Caco-2 (cell line): Measurements from ENCODE around the gene ASTN2. TPM values are rescaled to one million over a fixed set of nuclear protein-coding genes. Genes with fewer than 3 reads are reported as not detected.

Source experiments
- BruUV-seq: library from RNA; stranded (reverse); fragments of 400-500 nt; replicated peaks from 2 replicates; lab custom pipeline; 2021; lab: Mats Ljungman, UMichigan
- CTCF ChIA-PET: fragments of 300-600 bp; sonication (Branson Sonifier 250); formaldehyde crosslinking; loops from one replicate; lab custom pipeline; 2022; ENCODE audit warnings: antibody characterized with exemption; lab: Charles Lee
- POLR2A ChIA-PET: fragments of 300-600 bp; sonication (Branson Sonifier 250); formaldehyde crosslinking; loops from one replicate; lab custom pipeline; 2022; ENCODE audit warnings: antibody characterized with exemption; lab: Charles Lee
- DNase-seq, 2 experiments: peaks; one replicate each; pipeline versions ENCODE4 v3.0.0 to v3.0.0-alpha.2; 2020 to 2022
- H3K27me3 ChIP-seq: replicated peaks from 2 replicates; pipeline ENCODE4 v1.6.0; 2011; ENCODE audit warnings: low read length; ENCODE audit not compliant: control insufficient read depth, insufficient read depth
- H3K36me3 ChIP-seq: 2 replicates; pipeline ENCODE4 v1.5.1; 2011; ENCODE audit warnings: low read length; ENCODE audit not compliant: control insufficient read depth, insufficient read depth
- H3K4me1 ChIP-seq: fragments of 250-450 bp; sonication (Bioruptor Pico); 2 replicates; pipeline ENCODE4 v1.5.1; 2020; ENCODE audit warnings: mild to moderate bottlenecking
- H3K4me3 ChIP-seq: 2 replicates; pipeline ENCODE4 v1.5.1; 2011; ENCODE audit warnings: low read depth, mild to moderate bottlenecking, control low read depth, low read length
- H3K9me3 ChIP-seq: fragments of 250-450 bp; sonication (Bioruptor Pico); 2 replicates; pipeline ENCODE4 v1.5.1; 2020; ENCODE audit warnings: mild to moderate bottlenecking, moderate library complexity
- H3K27ac Mint-ChIP-seq: one replicate; pipeline ENCODE4 v1.8.0; 2022; ENCODE audit warnings: mixed read lengths; ENCODE audit not compliant: unreplicated experiment
- H3K27me3 Mint-ChIP-seq: one replicate; pipeline ENCODE4 v1.8.0; 2022; ENCODE audit warnings: mixed read lengths; ENCODE audit not compliant: insufficient read depth, unreplicated experiment
- H3K36me3 Mint-ChIP-seq: one replicate; pipeline ENCODE4 v1.8.0; 2022; ENCODE audit warnings: mild to moderate bottlenecking, mixed read lengths; ENCODE audit not compliant: insufficient read depth, unreplicated experiment
- H3K4me1 Mint-ChIP-seq: one replicate; pipeline ENCODE4 v1.8.0; 2022; ENCODE audit warnings: low read depth, mixed read lengths; ENCODE audit not compliant: unreplicated experiment
- H3K4me3 Mint-ChIP-seq: one replicate; pipeline ENCODE4 v1.8.0; 2022; ENCODE audit warnings: mild to moderate bottlenecking, moderate library complexity, mixed read lengths; ENCODE audit not compliant: unreplicated experiment
- H3K9me3 Mint-ChIP-seq: one replicate; pipeline ENCODE4 v1.8.0; 2022; ENCODE audit warnings: mixed read lengths; ENCODE audit not compliant: unreplicated experiment
- intact Hi-C: fragments of 100-400 bp; cut with micrococcal nuclease; formaldehyde crosslinking; loops from one replicate; pipeline ENCODE4 v1.10.0; 2022; ENCODE audit not compliant: unreplicated experiment
- total RNA-seq: library from RNA; stranded (reverse); gene quantifications from 2 replicates; pipeline ENCODE4 v1.2.3, GENCODE V29; 2022
- TF ChIP-seq, protein P1 (sequence below), 2 experiments: fragments of 200-600 bp in 1 of 2; IDR thresholded peaks; 1 replicate in 1 of 2; 2 replicates in 1 of 2; pipeline versions ENCODE4 v1.5.1 to v1.8.0; 2011 to 2022; ENCODE audit warnings: antibody characterized with exemption in 1 of 2, control low read depth in 1 of 2, inconsistent platforms in 1 of 2, low read depth in 1 of 2, low read length in 1 of 2, mild to moderate bottlenecking in 1 of 2, moderate library complexity in 1 of 2; ENCODE audit not compliant: insufficient read depth in 1 of 2, severe bottlenecking in 1 of 2, unreplicated experiment in 1 of 2

ASTN2 gene
- total RNA-seq, 1 experiment from 2014 or later, result 12.7 TPM

DNA sequence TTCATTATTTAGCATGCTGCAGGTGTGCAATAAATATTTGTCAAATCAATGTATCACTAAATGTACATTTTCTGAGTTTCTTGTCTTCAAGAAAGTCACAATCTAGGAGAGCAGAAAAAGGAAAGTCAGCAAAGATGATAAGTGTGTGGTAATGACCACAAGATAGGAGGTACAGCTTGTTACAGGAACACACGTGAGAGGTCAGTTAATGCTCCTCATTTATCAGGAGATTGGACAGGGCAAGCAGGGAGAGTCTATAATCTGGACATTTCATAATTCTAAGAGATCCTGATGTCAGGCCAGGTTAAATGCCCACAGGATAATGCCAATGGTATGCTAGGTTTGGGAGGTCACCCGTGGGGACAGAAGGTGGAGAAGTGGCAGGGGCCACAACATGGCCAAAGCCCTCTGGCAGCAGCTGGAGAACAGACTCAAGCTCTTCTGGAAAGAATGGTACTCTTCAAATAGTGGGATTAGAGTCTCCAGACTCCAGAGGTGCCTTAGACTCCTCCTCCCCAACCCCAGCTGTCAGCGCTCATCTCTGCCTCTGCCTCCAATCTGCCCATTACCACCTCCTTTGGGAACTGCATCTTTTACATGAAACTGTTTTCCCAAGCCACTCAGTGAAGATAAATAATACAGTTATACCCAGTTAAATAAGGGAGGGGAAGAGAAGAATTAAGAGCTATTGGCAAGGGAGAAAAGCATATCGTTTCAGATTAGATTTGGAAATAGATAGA lies 114.3 kb downstream of the ASTN2 start:
- POLR2A ChIA-PET, result no interaction called here
- H3K27me3 Mint-ChIP-seq, result peaks cover 9% of the 10 kb centered on the region
- BruUV-seq, result no TSS peak

DNA sequence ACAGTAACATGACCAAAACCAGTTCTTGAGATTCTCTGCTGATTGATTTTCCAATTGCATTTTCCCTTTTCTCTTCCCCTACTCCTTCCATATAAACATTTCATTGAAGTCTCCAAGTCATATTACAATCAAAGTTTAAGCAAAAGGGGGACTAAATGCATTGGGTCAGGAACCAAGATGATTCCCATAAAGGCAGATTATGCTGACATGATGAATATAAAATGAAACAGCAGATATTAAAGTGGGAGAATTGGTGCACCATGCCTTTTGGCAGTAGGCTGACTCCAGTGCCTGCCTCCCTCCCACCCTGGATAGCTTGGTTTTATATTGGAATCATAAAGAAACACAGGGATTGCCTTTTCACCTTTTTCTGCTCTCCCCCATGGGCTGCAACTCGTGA lies 118.4 kb downstream of the ASTN2 start:
- Histone ChIP-seq H3K9me3 (no peaks in the 10 kb centered on the region), H3K27me3 (no peaks in the 10 kb centered on the region; the same call in 1 of the 2 replicates), H3K4me1 (no peaks in the 10 kb centered on the region), H3K4me3 (no peak overlapping the region), H3K36me3 (no peaks in the 10 kb centered on the region)
- H3K27me3 Mint-ChIP-seq, result peaks cover 10% of the 10 kb centered on the region
- no peak overlapping the region for H3K27ac Mint-ChIP-seq
- no peak for DNase-seq
- H3K9me3 Mint-ChIP-seq, result no peaks in the 10 kb centered on the region
- ChIA-PET POLR2A (no interaction called here), CTCF (no interaction called here)
- TF ChIP-seq, protein P1, sequence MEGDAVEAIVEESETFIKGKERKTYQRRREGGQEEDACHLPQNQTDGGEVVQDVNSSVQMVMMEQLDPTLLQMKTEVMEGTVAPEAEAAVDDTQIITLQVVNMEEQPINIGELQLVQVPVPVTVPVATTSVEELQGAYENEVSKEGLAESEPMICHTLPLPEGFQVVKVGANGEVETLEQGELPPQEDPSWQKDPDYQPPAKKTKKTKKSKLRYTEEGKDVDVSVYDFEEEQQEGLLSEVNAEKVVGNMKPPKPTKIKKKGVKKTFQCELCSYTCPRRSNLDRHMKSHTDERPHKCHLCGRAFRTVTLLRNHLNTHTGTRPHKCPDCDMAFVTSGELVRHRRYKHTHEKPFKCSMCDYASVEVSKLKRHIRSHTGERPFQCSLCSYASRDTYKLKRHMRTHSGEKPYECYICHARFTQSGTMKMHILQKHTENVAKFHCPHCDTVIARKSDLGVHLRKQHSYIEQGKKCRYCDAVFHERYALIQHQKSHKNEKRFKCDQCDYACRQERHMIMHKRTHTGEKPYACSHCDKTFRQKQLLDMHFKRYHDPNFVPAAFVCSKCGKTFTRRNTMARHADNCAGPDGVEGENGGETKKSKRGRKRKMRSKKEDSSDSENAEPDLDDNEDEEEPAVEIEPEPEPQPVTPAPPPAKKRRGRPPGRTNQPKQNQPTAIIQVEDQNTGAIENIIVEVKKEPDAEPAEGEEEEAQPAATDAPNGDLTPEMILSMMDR (IDR thresholded peaks at IDR 0.05; ENCODE audit: insufficient read depth in 1 of 2, low read depth in 1 of 2, low read length in 1 of 2, severe bottlenecking in 1 of 2, unreplicated experiment in 1 of 2), result no peak
- intact Hi-C loops, result no loop called here
- BruUV-seq, result no TSS peak
- H3K36me3 Mint-ChIP-seq, result no peaks in the 10 kb centered on the region
- no peaks in the 10 kb centered on the region for H3K4me1 Mint-ChIP-seq
- no peak overlapping the region for H3K4me3 Mint-ChIP-seq

More for the DNA sequence above, 114.3 kb downstream of the ASTN2 start:
- Histone ChIP-seq H3K27me3 (no peaks in the 10 kb centered on the region; the same call in 1 of the 2 replicates), H3K36me3 (no peaks in the 10 kb centered on the region), H3K9me3 (no peaks in the 10 kb centered on the region), H3K4me3 (no peak overlapping the region), H3K4me1 (no peaks in the 10 kb centered on the region)
- no peak overlapping the region for H3K4me3 Mint-ChIP-seq
- no peaks in the 10 kb centered on the region for H3K36me3 Mint-ChIP-seq
- no peak for DNase-seq
- intact Hi-C loops, result no loop called here
- no peaks in the 10 kb centered on the region for H3K9me3 Mint-ChIP-seq
- no peaks in the 10 kb centered on the region for H3K4me1 Mint-ChIP-seq
- TF ChIP-seq, protein P1 (IDR thresholded peaks at IDR 0.05; ENCODE audit: insufficient read depth in 1 of 2, low read depth in 1 of 2, low read length in 1 of 2, severe bottlenecking in 1 of 2, unreplicated experiment in 1 of 2), result no peak
- CTCF ChIA-PET, result no interaction called here
- H3K27ac Mint-ChIP-seq, result no peak overlapping the region

- no TSS peak for BruUV-seq
- CTCF ChIA-PET, result no interaction called here
- H3K27me3 Mint-ChIP-seq, result peaks cover 6% of the 10 kb centered on the region
These were observed 121.4 kb downstream of the ASTN2 start for GRCh38 chr9:117293206-117294114.

More at GRCh38 chr9:117293206-117294114, 121.4 kb downstream of the ASTN2 start:
- Histone ChIP-seq H3K4me1 (no peaks in the 10 kb centered on the region), H3K9me3 (no peaks in the 10 kb centered on the region), H3K4me3 (no peak overlapping the region), H3K36me3 (no peaks in the 10 kb centered on the region), H3K27me3 (no peaks in the 10 kb centered on the region)
- no peaks in the 10 kb centered on the region for H3K9me3 Mint-ChIP-seq
- no peaks in the 10 kb centered on the region for H3K4me1 Mint-ChIP-seq
- H3K4me3 Mint-ChIP-seq, result no peak overlapping the region
- POLR2A ChIA-PET, result interaction anchor here (0.6 kb wide), 1 partner anchor 161 kb away, joined by 3 read pairs; no protein-coding TSS in a partner anchor
- DNase-seq, result no peak
- H3K27ac Mint-ChIP-seq, result no peak overlapping the region
- intact Hi-C loops, result no loop called here
- no peaks in the 10 kb centered on the region for H3K36me3 Mint-ChIP-seq
- TF ChIP-seq, protein P1 (IDR thresholded peaks at IDR 0.05; ENCODE audit: insufficient read depth in 1 of 2, low read depth in 1 of 2, low read length in 1 of 2, severe bottlenecking in 1 of 2, unreplicated experiment in 1 of 2), result no peak
